Stimulated activated CD8-positive, alpha-beta memory T cell treated with anti-CD3 and anti-CD28 coated beads, Interleukin-7, amount 100 ng/mL, for 48 hours (primary cell): ENCODE data around the gene CHRNG.

Experiments
- DNase-seq, 2 donors: peaks; one replicate each; pipeline ENCODE4 v3.0.0-alpha.2; 2020; ENCODE audit warnings: low read depth in 1 of 2; ENCODE audit errors: extremely low read depth in 1 of 2

Gene CHRNG

GRCh38 chr2:232575404-232575746 is 35.9 kb downstream of the CHRNG start:
- no peak for DNase-seq

GRCh38 chr2:232576995-232577394 is 37.5 kb downstream of the CHRNG start:
- DNase-seq = no peak

GRCh38 chr2:232577841-232578240 is 38.3 kb downstream of the CHRNG start:
- DNase-seq = no peak

- no peak for DNase-seq
These were observed 39.1 kb downstream of the CHRNG start for GRCh38 chr2:232578626-232579025.

- DNase-seq = no peak
These were observed 41.1 kb downstream of the CHRNG start for GRCh38 chr2:232580648-232580981.

GRCh38 chr2:232581725-232582124 is 42.2 kb downstream of the CHRNG start:
- no peak for DNase-seq

GRCh38 chr2:232584238-232584637 is 44.7 kb downstream of the CHRNG start:
- DNase-seq = no peak

- no peak for DNase-seq
These were observed 47.5 kb downstream of the CHRNG start for GRCh38 chr2:232586943-232587505.

GRCh38 chr2:232587512-232587911 is 48.0 kb downstream of the CHRNG start:
- DNase-seq = no peak

GRCh38 chr2:232588031-232588430 is 48.5 kb downstream of the CHRNG start:
- DNase-seq = no peak

GRCh38 chr2:232588680-232589585 is 49.4 kb downstream of the CHRNG start:
- DNase-seq = no peak

GRCh38 chr2:232592772-232593395 is 53.4 kb downstream of the CHRNG start:
- DNase-seq = no peak

GRCh38 chr2:232593982-232594381 is 54.5 kb downstream of the CHRNG start:
- DNase-seq = no peak
